ENCODE results near the gene NINJ2.

The NINJ2 gene

GRCh38 chr12:587132-588023, 75.9 kb downstream of the NINJ2 start:
- no peak overlapping the region for H3K4me3 ChIP-seq (ENCODE audit: low read depth, low read length)
- DNase-seq (ENCODE audit: low read depth) = no peak
- no peak for TF ChIP-seq CTCF (IDR thresholded peaks at IDR 0.05; ENCODE audit: insufficient read depth, low read depth, low read length, missing control alignments)

GRCh38 chr12:586318-587071, 76.8 kb downstream of the NINJ2 start:
- no peak for TF ChIP-seq CTCF (IDR thresholded peaks at IDR 0.05; ENCODE audit: insufficient read depth, low read depth, low read length, missing control alignments)
- H3K4me3 ChIP-seq (ENCODE audit: low read depth, low read length) = no peak overlapping the region
- no peak for DNase-seq (ENCODE audit: low read depth)

- H3K4me3 ChIP-seq (ENCODE audit: low read depth, low read length) = no peak overlapping the region
- DNase-seq (ENCODE audit: low read depth) = no peak
- no peak for TF ChIP-seq CTCF (IDR thresholded peaks at IDR 0.05; ENCODE audit: insufficient read depth, low read depth, low read length, missing control alignments)
Measured at GRCh38 chr12:585062-586061, 77.9 kb downstream of the NINJ2 start.

- H3K4me3 ChIP-seq (ENCODE audit: low read depth, low read length) = no peak overlapping the region
- no peak for DNase-seq (ENCODE audit: low read depth)
Measured at GRCh38 chr12:583251-583869, 79.9 kb downstream of the NINJ2 start.

GRCh38 chr12:581746-582145, 81.5 kb downstream of the NINJ2 start:
- no peak overlapping the region for H3K4me3 ChIP-seq (ENCODE audit: low read depth, low read length)
- TF ChIP-seq CTCF (IDR thresholded peaks at IDR 0.05; ENCODE audit: insufficient read depth, low read depth, low read length, missing control alignments) = no peak
- no peak for DNase-seq (ENCODE audit: low read depth)

More at GRCh38 chr12:583251-583869, 79.9 kb downstream of the NINJ2 start:
- TF ChIP-seq CTCF (IDR thresholded peaks at IDR 0.05; ENCODE audit: insufficient read depth, low read depth, low read length, missing control alignments) = no peak

- no peak for TF ChIP-seq CTCF (IDR thresholded peaks at IDR 0.05; ENCODE audit: insufficient read depth, low read depth, low read length, missing control alignments)
- no peak for DNase-seq (ENCODE audit: low read depth)
- H3K4me3 ChIP-seq (ENCODE audit: low read depth, low read length) = no peak overlapping the region
Measured at GRCh38 chr12:581321-581720, 81.9 kb downstream of the NINJ2 start.
